Sciatic nerve (tissue), 2 donors: ENCODE measurements around the gene ASGR1. TPM values are rescaled to one million over a fixed set of nuclear protein-coding genes. Genes with fewer than 3 reads are reported as not detected.
"Not testable (repeated sequence)": the region's sequence is repeated elsewhere in the genome, so short reads cannot be mapped to it uniquely, and the experiment has no call there.

Experiments
- ATAC-seq: fragments of 200-7000 bp; cut with Tn5 transposase; one replicate; pipeline ENCODE4 v1.9.1; 2020; ENCODE audit warnings: mild to moderate bottlenecking, moderate library complexity
- DNase-seq: peaks from one replicate; pipeline ENCODE4 v3.0.0-alpha.2; 2020; ENCODE audit warnings: low spot score
- intact Hi-C: fragments of 100-400 bp; cut with DNase I; formaldehyde crosslinking; loops from one replicate; pipeline ENCODE4 v1.14.2; 2022
- total RNA-seq: library from RNA; stranded (reverse); fragmentation: NEBNext Ultra II Directional; extraction: Animal tissue kit (Norgen Biotek cat#: 25700); gene quantifications from one replicate; pipeline ENCODE4 v1.2.1, GENCODE V29; 2021
- donor health status: DM: no; HTN: no; CAD: no.
- donor health status: DM: no; HTN: no; CAD: no.

The ASGR1 gene
- total RNA-seq, 1 donor from 2014 or later: 2.3 TPM

DNA sequence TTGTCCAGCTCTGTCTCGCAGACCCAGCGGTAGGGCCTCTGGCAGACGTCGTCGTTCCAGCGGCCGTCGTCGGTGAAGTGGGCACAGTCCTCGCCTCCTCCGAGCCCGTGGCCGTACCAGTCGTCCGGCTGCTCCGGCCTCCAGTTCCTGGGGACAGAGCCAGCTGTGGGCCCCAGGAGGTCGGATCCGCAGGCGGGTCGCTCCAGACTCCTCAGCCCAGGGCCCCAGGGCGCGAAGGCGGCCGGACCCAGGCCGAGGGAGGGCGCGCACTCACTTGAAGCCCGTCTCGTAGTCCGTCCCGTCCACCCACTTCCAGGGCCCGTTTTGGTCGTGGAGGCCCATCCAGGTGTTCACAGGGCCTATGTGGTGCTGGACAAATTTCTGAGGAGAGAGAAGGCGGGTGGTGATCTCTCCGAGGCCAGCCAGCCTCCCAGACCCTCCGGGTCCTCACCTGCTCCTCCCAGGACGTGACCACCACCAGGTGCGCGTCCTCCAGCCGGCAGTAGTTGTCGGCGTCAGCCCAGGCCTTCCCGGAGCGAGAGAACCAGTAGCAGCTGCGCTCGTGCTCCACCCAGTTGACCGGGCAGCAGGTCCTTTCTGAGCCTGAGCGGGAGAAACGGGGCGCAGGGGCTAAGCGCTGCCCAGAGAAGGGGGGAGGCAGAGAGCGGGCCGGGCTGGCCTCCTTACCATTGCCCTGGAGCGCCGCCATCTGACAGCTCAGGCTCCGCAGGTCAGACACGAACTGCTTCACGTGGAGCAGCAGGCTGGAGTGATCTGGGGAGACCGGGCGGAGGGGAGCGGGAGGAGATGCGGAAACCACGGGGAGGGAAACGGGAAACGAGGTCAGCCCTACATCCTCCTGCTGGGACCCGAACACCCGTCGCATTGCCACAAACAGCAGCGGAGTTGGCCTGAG, 5.2 kb downstream of the ASGR1 start:
- peak; percentile 77 for DNase-seq
- intact Hi-C loops: no loop called here

DNA sequence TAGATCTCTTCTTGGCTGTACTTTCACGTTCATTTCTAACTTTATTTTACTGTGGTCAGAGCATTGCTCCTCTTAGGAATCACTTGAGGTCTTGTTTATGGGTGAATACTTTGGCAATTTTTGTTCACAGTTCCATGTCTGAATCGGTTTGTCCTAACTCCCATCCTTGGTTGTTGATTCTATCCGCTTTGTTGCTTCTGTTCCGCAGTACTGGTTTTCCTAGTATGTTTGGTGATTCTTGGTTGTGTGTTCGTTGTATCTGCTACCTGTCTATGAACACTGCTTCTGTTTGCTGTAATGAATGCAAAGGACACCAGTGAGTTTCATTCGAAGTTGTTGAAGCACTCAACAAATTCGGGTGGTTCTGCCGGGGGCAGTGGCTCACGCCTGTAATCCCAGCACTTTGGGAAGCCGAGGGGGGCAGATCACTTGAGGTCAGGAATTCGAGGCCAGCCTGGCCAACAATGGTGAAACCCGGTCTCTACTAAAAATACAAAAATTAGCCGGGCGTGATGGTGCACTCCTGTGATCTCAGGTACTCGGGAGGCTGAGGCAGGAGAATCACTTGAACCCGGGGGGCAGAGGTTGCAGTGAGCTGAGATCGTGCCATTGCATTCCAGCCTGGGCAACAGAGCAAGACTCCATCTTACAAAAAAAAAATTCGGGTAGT, 6.5 kb downstream of the ASGR1 start:
- DNase-seq, ATAC-seq, intact Hi-C loops: not testable (repeated sequence)

More for the DNA sequence above, 5.2 kb downstream of the ASGR1 start:
- ATAC-seq: peak; percentile 44

DNA sequence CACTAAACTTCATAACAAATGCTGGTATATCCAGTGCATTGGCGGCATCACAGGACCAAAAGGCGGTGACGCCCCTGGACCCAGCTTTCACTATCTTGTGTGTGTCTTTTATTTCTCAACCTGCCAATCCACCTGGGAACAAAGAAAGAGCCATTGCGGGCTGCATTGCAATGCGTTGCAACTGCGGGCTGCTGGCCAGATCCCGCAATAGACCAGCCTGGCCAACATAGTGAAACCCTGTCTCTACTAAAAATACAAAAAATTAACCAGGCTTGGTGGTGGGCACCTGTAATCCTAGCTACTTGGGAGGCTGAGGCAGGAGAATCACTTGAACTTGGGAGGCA, 9.6 kb downstream of the ASGR1 start:
- intact Hi-C loops: loop anchor here (10.0 kb wide), 1 partner anchor 1125 kb away; no protein-coding TSS in a partner anchor
- not testable (repeated sequence) for DNase-seq, ATAC-seq

DNA sequence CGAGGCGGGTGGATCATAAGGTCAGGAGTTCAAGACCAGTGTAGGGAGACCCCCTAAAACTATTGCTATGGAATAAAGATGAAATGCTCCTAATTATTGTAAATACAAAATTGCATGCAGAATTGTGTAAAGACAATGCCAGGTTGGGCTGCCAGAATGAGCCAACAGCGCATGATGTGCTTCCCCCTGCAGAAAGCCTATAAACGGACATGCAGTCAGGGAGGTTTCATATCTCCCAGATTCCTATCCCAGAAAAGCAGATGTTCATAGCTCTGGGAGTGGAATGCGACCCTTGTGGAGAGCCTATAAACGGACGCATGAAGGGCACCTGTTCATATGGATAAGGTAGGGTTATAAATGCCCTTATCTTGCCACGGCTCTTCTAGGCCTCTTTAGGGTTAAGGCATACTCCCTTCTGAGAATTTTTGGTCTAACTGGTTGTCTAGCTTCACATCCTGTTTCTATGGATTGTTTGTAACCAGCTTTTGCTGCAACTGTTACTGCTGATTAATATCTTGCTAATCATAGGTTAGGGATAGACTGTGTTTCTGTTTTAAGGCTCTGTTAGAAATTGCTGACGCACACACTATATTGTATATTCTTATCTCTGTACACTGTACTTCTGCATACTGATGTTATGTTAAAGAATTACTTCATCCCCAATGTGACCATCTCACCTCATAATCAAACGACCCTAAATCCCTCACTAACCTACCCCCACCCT, 10.2 kb downstream of the ASGR1 start:
- not testable (repeated sequence) for ATAC-seq, DNase-seq
- intact Hi-C loops: loop anchor here (10.0 kb wide), 1 partner anchor 1124 kb away; no protein-coding TSS in a partner anchor

DNA sequence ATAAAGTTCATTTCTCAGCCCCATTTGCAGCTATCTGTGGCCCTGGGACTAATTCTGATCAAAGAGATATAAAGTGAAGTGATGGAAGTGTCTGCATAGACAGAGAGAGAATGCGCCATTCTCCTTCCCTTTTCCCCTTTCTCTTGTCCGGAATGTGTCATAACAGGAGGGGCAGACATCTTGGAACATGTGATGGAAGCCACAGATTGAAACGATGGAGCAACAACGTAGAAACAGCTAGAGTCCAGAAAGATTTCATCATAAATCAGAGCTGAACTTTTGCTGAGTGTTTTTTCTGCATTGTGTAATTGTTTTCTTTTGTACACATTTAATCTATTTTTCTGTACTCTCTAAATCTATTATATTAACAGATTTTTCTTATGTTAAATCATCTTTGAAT, 11.3 kb downstream of the ASGR1 start:
- DNase-seq (no peak), ATAC-seq (peak; percentile 67)
- intact Hi-C loops: loop anchor here (10.0 kb wide), 1 partner anchor 1123 kb away; no protein-coding TSS in a partner anchor

DNA sequence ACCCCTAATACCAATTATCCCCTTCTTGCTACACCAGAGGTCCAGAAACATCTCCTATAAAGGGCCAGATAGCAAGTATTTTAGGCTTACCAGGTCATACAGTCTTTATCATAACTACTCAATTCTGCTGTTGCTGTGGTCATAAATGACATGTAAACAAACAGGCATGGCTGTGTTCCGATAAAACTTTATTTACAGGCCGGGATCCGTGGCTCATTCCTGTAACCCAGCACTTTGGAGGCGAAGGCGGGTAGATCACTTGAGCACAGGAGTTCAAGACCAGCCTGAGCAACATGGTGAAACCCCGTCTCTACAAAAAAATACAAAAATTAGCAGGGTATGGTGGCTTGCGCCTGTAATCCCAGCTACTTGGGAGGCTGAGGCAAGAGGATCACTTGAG, 12.3 kb downstream of the ASGR1 start:
- no peak for DNase-seq
- no peak for ATAC-seq
- intact Hi-C loops: loop anchor here (10.0 kb wide), 1 partner anchor 1122 kb away; no protein-coding TSS in a partner anchor

DNA sequence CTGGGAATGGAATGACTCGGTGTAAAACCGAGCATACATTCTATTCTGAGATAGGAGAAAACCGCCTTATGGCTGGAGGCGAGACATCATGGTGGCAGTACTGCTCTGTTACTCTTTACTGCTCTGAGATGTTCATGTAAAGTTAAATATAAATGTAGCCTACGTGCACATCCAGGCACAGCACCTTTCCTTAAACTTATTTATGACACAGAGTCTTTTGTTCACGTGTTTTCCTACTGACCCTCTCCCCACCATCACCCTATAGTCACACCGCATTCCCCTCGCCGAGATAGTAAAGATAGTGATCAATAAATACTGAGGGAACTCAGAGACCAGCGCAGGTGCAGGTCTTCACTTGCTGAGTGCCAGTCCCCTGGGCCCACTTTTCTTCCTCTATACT, 19.6 kb downstream of the ASGR1 start:
- ATAC-seq, DNase-seq, intact Hi-C loops: not testable (repeated sequence)

DNA sequence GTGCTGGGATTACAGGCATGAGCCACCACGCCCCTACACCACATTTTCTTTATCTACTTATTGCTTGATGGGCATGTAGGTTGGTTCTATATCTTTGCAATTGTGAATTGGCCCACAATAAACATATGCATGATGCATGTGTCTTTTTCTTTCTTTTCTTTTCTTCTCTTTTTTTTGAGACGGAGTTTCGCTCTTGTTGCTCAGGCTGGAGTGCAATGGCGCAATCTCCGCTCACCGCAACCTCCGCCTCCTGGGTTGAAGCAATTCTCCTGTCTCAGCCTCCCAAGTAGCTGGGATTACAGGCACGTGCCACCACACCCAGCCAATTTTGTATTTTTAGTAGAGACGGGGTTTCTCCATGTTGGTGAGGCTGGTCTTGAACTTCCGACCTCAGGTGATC, 20.7 kb downstream of the ASGR1 start:
- intact Hi-C loops, DNase-seq, ATAC-seq: not testable (repeated sequence)

DNA sequence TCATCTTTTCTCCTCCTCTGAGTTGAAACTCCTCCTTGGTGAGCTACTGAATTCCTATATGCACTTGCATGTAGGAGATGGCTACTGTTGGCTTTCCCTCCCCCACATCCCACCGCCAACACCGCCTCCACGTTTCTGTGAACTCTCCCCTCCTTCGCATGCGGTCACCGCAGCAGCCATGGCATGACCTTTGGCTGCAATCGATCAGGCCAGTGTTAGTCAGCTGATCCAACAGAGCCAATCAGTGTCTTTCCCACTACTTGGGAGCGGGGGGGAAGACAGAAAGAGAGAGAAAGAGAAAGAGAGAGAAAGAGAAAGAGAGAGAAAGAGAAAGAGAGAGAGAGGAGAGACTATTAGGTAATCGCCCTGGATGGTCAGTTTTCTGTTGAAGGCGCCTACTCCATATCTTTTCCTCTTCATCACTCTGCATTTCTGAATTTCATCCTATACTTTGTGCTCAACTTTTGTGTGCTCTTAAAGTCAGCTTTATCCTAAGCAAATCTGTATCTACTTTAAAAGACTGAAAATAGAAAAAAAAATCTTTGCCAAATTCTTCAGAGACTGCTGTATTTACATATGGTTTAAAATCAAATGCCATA, 22.7 kb downstream of the ASGR1 start:
- intact Hi-C loops: no loop called here
- DNase-seq: no peak
- no peak for ATAC-seq

DNA sequence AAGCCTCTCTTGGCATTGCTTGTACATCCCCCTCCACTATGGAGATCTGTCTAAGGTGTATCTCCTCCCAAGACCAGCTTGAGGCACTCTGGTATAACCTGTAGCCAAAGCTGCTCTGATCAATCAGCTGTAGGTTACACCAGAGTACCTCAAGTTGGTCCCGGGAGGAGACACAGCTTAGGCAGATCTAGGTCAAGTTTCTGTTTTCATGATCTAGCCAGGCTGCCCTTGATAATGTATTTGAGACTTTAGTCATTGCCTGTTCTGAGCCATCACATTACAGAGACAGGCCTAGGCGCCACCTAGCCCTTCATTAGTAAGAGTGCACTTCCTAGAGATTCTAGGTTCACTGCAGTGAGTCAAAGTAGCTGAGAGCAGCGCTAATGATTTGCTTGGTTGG, 31.4 kb downstream of the ASGR1 start:
- ATAC-seq (no peak), DNase-seq (no peak)
- intact Hi-C loops: no loop called here

DNA sequence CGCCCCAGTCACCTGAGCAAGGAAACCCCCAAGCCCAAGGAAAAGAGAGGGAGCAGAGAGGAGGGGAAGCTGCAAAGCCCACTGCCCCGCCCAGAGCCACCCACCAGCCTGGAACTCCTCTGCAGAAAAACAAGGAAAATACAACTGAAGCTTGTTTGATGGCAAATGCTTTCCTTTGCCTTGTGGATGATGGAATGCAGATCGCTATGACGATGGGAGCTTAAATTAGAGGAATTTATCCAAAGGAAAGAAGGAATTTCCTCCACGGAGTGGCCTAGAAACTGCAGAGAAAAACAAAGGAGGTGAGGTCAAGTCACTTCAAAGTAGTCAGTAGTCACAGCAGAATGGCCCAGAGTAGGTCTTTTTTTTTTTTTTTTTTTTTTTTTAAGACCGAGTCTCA, 33.1 kb downstream of the ASGR1 start:
- intact Hi-C loops: no loop called here
- ATAC-seq (no peak), DNase-seq (no peak)

DNA sequence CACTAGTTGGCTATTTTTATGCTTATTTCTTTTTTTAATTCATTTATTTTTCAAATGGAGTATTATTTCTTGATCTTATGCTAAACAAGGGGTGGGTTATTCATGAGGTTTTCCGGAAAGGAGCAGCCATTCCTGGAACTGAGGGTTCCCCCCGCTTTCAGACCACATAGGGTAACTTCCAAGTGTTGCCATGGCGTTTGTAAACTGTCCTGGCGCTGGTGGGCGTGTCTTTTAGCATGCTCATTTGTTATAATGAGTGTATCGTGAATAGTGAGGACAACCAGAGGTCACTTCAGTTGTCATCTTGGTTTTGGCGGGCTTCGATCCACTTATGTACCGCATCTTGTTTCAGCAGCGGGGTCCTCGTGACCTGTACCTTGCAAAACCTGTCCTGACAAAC, 35.0 kb downstream of the ASGR1 start:
- intact Hi-C loops: no loop called here
- ATAC-seq: no peak
- no peak for DNase-seq

DNA sequence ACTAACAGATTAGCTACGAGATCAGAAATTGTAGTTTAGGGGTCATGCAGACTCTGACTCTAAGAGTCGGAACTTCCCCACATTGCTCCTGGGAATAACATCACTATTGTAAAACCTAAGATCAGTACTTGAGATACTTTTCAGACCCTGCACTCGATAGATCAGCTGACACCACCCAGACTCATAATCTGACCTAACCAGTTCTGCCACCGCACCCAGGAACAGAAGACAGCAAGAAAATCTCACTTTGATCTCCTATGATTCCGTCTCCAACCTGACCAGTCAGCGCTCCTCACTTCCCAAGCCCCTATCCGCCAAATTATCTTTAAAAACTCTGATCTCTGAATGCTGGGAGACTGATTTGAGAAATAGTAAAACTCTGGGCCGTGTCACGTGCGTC, 37.3 kb downstream of the ASGR1 start:
- intact Hi-C loops: no loop called here
- DNase-seq (no peak), ATAC-seq (no peak)

DNA sequence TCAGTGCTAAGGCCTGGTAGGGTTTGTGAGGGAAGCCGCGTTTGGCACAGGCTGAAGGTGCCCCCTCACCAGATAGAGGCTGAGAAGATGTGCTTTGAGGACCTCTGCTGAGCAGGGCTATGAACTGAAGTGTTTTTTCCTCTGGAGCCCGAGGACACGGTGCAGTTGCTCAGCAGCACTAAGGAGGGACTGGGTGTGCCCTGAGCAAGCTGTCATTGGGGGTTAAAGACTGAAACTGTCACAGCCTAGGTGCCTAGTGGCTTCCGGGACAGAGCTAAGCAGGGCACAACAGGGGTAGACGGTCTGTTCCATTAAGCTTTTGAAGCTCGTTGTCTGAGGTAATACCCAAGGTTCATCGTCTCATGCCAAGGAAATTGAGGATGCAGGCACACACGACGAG, 39.8 kb downstream of the ASGR1 start:
- intact Hi-C loops: loop anchor here (5.0 kb wide), 1 partner anchor 92 kb away; no protein-coding TSS in a partner anchor
- DNase-seq (peak; percentile 22), ATAC-seq (no peak)

DNA sequence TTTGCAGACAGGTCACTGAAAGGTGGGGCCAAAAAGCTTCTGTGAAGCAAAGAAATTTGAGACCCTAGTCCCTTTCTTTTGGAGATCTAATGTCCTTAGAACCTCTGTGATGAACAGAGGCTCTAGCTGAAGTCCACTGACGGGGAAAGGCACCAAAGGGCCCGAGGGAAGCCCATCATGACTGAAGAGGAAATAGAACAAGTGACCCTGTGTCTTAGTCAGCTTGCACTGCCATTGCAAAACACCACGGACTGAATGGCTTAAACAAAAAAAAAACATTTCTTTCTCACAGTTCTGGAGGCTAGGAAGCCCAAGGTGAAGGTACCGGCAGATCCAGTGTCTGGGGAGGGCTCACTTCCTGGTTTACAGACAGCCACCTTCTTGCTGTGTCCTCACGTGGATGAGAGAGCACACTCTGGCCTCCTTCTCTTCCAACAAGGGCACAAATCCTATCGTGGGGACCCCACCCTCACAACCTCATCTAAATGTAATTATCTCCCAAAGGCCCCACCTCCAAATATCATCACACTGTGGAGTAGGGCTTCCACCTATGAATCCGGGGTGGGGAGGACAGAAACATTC, 40.3 kb downstream of the ASGR1 start:
- DNase-seq: peak; percentile 15
- ATAC-seq: no peak
- intact Hi-C loops: loop anchor here (5.0 kb wide), 1 partner anchor 92 kb away; no protein-coding TSS in a partner anchor

DNA sequence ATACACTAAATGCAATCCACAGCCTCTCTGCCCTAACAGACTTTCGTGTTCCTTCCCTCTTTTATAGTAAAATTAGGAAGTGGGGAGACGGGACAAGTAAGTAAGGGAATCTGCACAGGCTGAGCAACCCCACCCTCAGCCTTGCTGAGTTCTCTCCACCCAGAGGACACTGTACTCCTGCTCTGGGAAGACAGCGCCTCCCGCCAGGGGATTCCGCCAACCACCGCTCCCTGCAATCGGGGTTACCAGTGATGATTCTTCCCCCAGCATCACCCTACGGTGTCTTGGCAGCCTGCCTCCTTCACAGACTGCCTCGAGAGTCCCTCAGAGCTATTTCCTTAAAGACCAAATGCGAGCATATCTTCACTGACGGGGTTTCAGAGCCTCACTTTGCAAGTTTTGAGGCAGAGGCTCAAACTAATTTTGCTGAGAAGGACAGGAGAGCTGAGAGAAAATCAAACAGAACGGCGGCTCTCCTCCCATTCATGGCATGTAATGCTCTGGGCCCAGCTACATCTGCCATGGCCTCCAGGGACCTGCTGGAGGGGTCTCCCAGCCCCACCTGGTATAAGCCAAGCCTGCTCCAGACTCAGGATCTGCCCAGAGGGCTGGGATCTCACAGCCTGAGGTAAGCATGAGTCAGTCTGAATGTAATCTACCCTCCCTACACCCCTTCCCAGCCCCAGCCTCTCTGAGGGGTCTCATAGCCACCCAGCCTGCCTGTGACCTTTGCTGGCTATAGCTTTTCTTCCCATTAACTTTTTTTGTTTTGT, 41.8 kb downstream of the ASGR1 start:
- peak; percentile 32 for ATAC-seq
- DNase-seq: no peak
- intact Hi-C loops: loop anchor here (5.0 kb wide), 1 partner anchor 90 kb away; no protein-coding TSS in a partner anchor

DNA sequence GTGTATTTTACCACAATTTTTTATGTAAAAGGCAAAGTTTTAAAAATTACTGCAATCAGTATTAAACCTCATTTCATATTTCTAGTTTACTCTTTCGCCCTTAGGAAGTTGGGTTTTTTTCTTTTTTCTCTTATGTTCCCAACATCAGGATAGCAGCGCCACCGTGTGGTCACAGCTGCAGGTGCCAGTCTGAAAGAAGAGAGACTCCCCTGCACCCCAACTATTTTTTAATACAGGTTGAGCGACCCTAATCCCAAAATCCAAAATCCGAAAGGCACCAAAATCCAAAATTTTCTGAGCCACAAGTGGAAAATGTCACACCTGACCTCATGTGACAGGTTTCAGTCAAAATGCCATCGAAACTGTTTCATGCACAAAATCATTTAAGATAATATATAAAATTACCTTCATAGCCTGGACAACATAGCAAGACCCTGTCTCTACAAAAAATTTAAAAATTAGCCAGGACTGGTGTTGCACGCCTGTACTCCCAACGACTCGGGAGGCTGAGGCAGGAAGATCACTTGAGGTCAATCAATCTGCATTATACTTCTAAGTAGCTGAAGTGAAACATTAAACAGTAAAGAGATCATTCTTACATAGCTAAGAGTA, 42.8 kb downstream of the ASGR1 start:
- DNase-seq: peak; percentile 89
- ATAC-seq: peak; percentile 52
- intact Hi-C loops: loop anchor here (5.0 kb wide), 1 partner anchor 89 kb away; no protein-coding TSS in a partner anchor
